Smooth muscle cell (in vitro differentiated cells): Measurements from ENCODE around the gene CETN3. TPM values are rescaled to one million over a fixed set of nuclear protein-coding genes. Genes with fewer than 3 reads are reported as not detected.
A peak's percentile ranks its signal among the peaks of the same experiment; 100 is the strongest.

Experiments used
- DNase-seq: peaks from one replicate; lab custom pipeline; 2025; ENCODE audit not compliant: unreplicated experiment; lab: John Stamatoyannopoulos, UW
- H2AFZ ChIP-seq: fragments of 200-600 bp; sonication (generic); 2 replicates; pipeline ENCODE4 v1.6.0; 2016; ENCODE audit warnings: antibody characterized with exemption, low read depth, mild to moderate bottlenecking
- H3F3A ChIP-seq: fragments of 200-600 bp; sonication (generic); 2 replicates; pipeline ENCODE4 v1.6.0; 2017; ENCODE audit warnings: antibody characterized with exemption, low read depth
- H3K27ac ChIP-seq: fragments of 200-600 bp; sonication (generic); 2 replicates; pipeline ENCODE4 v1.5.1; 2016; ENCODE audit warnings: low read depth, mild to moderate bottlenecking
- H3K27me3 ChIP-seq: fragments of 200-600 bp; sonication (generic); 2 replicates; pipeline ENCODE4 v1.6.1; 2016; ENCODE audit warnings: low read depth, mild to moderate bottlenecking
- H3K36me3 ChIP-seq: fragments of 200-600 bp; sonication (generic); 2 replicates; pipeline ENCODE4 v1.5.1; 2016; ENCODE audit warnings: low read depth
- H3K4me1 ChIP-seq: fragments of 200-600 bp; sonication (generic); 2 replicates; pipeline ENCODE4 v1.5.1; 2016; ENCODE audit warnings: low read depth
- H3K4me2 ChIP-seq: fragments of 200-600 bp; sonication (generic); 2 replicates; pipeline ENCODE4 v1.6.0; 2016; ENCODE audit warnings: mild to moderate bottlenecking
- H3K4me3 ChIP-seq: fragments of 200-600 bp; sonication (generic); 2 replicates; pipeline ENCODE4 v1.5.1; 2016; ENCODE audit warnings: mild to moderate bottlenecking
- H3K79me2 ChIP-seq: fragments of 200-600 bp; sonication (generic); 2 replicates; pipeline ENCODE4 v1.6.0; 2016; ENCODE audit warnings: low read depth, mild to moderate bottlenecking
- H3K9ac ChIP-seq: fragments of 200-600 bp; sonication (generic); 2 replicates; pipeline ENCODE4 v1.6.0; 2016; ENCODE audit warnings: low read depth
- H3K9me3 ChIP-seq: fragments of 200-600 bp; sonication (generic); replicated peaks from 2 replicates; pipeline ENCODE4 v1.5.1; 2016; ENCODE audit warnings: low read depth
- H4K20me1 ChIP-seq: fragments of 200-600 bp; sonication (generic); 2 replicates; pipeline ENCODE4 v1.6.0; 2016; ENCODE audit warnings: low read depth
- CTCF ChIP-seq: fragments of 200-600 bp; sonication (generic); IDR thresholded peaks from 2 replicates; pipeline ENCODE4 v1.5.1; 2017; ENCODE audit warnings: borderline replicate concordance, mild to moderate bottlenecking, antibody characterized with exemption; ENCODE audit not compliant: insufficient read depth, poor library complexity, severe bottlenecking
- WGBS: methylation state at CpG from one replicate; pipeline ENCODE4 v1.1.7; 2016; ENCODE audit warnings: low lambda C conversion rate; 5-methylcytosine and 5-hydroxymethylcytosine counted together
- polyA plus RNA-seq: library from polyadenylated mRNA; unstranded; fragments of >200 nt; fragmentation: Nextera tagmentation; extraction: Ambion mirVana; gene quantifications from 2 replicates; pipeline ENCODE4 v1.2.1, GENCODE V29; 2016
- total RNA-seq: library from RNA; depleted of rRNA; stranded (reverse); fragments of >200 nt; gene quantifications from 2 replicates; pipeline ENCODE4 v1.2.3, GENCODE V29; 2014

Gene CETN3
- total and polyA plus RNA-seq, 2 experiments from 2014 or later, result 28.7 to 32.0 TPM

- H3K79me2 ChIP-seq, result peaks cover 19% of the 10 kb centered on the region
- no peaks in the 10 kb centered on the region for H3K36me3 ChIP-seq
- H3K27ac ChIP-seq, result peak overlapping the region; percentile 97
- no peak for DNase-seq
- H3K4me3 ChIP-seq, result peak overlapping the region; percentile 78
- peaks cover 38% of the 10 kb centered on the region for H3K4me1 ChIP-seq
- H3K4me2 ChIP-seq, result peak overlapping the region; percentile 86
- no peak for TF ChIP-seq CTCF
- peak overlapping the region; percentile 98 for H2AFZ ChIP-seq
- H3K9ac ChIP-seq, result peak overlapping the region; percentile 96
- no peaks in the 10 kb centered on the region for H3K9me3 ChIP-seq
- H3F3A ChIP-seq, result no peaks in the 10 kb centered on the region
- H3K27me3 ChIP-seq, result no peaks in the 10 kb centered on the region
- no peaks in the 10 kb centered on the region for H4K20me1 ChIP-seq
- 7% methylated on average over 14 of the region's 14 CpGs for WGBS
These were observed 812 bp downstream of the CETN3 start for GRCh38 chr5:90408571-90409317.

GRCh38 chr5:90406466-90406865, 3.1 kb downstream of the CETN3 start:
- no peak for DNase-seq
- H3K9ac ChIP-seq, result no peak overlapping the region
- no peak overlapping the region for H3K4me3 ChIP-seq
- H2AFZ ChIP-seq, result no peak overlapping the region
- H3K9me3 ChIP-seq, result no peaks in the 10 kb centered on the region
- no peaks in the 10 kb centered on the region for H3F3A ChIP-seq
- no peaks in the 10 kb centered on the region for H3K36me3 ChIP-seq
- peaks cover 19% of the 10 kb centered on the region for H3K79me2 ChIP-seq
- H3K4me2 ChIP-seq, result peak overlapping the region; percentile 15
- peaks cover 37% of the 10 kb centered on the region for H3K4me1 ChIP-seq
- H3K27ac ChIP-seq, result peak overlapping the region; percentile 42
- no peak for TF ChIP-seq CTCF
- H4K20me1 ChIP-seq, result no peaks in the 10 kb centered on the region
- H3K27me3 ChIP-seq, result no peaks in the 10 kb centered on the region

DNA sequence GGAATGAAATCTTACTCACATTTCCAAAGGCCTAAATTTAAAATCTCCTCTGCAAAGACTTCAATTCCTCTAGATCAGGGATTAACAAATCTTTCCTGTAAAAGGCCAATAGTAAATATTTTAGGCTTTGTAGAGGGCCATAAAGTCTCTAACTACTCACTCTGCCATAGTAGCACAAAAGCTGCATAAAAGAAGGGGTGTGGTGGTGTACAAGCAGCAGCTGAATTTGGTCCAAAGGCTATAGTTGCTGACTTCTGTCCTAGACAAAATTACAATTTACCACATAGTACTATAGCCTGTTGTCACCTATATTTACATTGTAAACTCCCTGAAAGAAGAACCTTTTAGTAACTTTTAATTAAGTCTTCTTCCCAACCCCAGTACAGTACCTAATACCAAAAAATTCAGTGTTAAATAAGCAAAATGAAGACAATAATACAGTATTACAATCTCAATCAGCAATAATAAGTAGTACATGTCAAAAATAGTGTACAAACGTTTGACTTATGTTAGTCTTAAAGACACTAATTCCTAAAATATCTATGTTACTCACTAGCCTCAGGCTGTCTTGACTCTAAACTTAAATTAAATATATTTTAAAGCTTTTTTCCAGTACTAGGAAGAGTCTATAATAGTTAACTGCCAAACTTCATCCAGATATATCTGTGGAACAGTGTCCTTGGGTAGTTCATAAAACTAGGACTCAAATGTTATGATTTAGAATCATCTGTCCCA, 6.9 kb downstream of the CETN3 start:
- Histone ChIP-seq H3K9me3 (no peaks in the 10 kb centered on the region), H3K36me3 (peaks cover 8% of the 10 kb centered on the region), H2AFZ (no peak overlapping the region), H3K9ac (no peak overlapping the region), H3K4me2 (no peak overlapping the region), H3K27me3 (no peaks in the 10 kb centered on the region), H3K79me2 (peaks cover 2% of the 10 kb centered on the region), H3F3A (no peaks in the 10 kb centered on the region), H3K4me1 (peaks cover 15% of the 10 kb centered on the region), H4K20me1 (peaks cover 2% of the 10 kb centered on the region), H3K4me3 (no peak overlapping the region), H3K27ac (peak overlapping the region; percentile 22)
- DNase-seq, result no peak
- WGBS, result 81% methylated on average over 1 of the region's 1 CpG
- no peak for TF ChIP-seq CTCF
